Right lobe of liver (tissue), 6 donors: ENCODE data around the gene SLC38A10. TPM values are rescaled to one million over a fixed set of nuclear protein-coding genes. Genes with fewer than 3 reads are reported as not detected.

Experiments
- ATAC-seq, 4 donors: fragments of 200-7000 bp; cut with Tn5 transposase; one replicate each; pipeline ENCODE4 v1.9.1; 2020; ENCODE audit warnings: mild to moderate bottlenecking in 4 of 4, moderate library complexity in 4 of 4
- DNase-seq, 3 donors: peaks; one replicate each; pipeline ENCODE4 v3.0.0-alpha.2; 2020
- H3K27ac ChIP-seq, 3 donors: fragments of 200-600 bp; one replicate each; pipeline ENCODE4 v1.8.0; 2022
- H3K27me3 ChIP-seq, 2 donors: fragments of 200-600 bp; one replicate each; pipeline ENCODE4 v1.8.0; 2022
- H3K36me3 ChIP-seq, 4 donors: fragments of 200-600 bp; sonication (generic) in 1 of 4; one replicate each; pipeline versions ENCODE4 v1.5.1 to v1.8.0; 2017 to 2022; ENCODE audit warnings: control low read depth in 1 of 4
- H3K4me1 ChIP-seq, 4 donors: fragments of 200-600 bp; sonication (generic) in 1 of 4; one replicate each; pipeline versions ENCODE4 v1.5.1 to v1.8.0; 2017 to 2022; ENCODE audit warnings: control low read depth in 1 of 4
- H3K4me3 ChIP-seq, 3 donors: fragments of 200-600 bp; one replicate each; pipeline ENCODE4 v1.8.0; 2022
- H3K9me3 ChIP-seq, 4 donors: fragments of 200-600 bp; sonication (generic) in 1 of 4; one replicate each; pipeline versions ENCODE4 v1.5.1 to v1.8.0; 2017 to 2022; ENCODE audit warnings: control low read depth in 1 of 4
- CTCF ChIP-seq, 4 donors: fragments of 200-600 bp in 3 of 4; fragments of 450-650 bp in 1 of 4; IDR thresholded peaks; one replicate each; pipeline versions ENCODE4 v1.5.1 to v1.8.0; 2016 to 2022; ENCODE audit warnings: antibody characterized with exemption in 4 of 4, mild to moderate bottlenecking in 2 of 4
- POLR2A ChIP-seq: fragments of 450-650 bp; IDR thresholded peaks from one replicate; pipeline ENCODE4 v1.6.1; 2017; ENCODE audit warnings: antibody characterized with exemption, mild to moderate bottlenecking
- whole genome bisulfite sequencing: methylation state at CpG from one replicate; pipeline ENCODE4 v1.1.6; 2018; ENCODE audit warnings: low coverage, low lambda C conversion rate; ENCODE audit not compliant: insufficient coverage; ENCODE audit errors: missing lambda C conversion rate; 5-methylcytosine and 5-hydroxymethylcytosine counted together
- intact Hi-C, 2 donors: fragments of 100-400 bp; cut with DNase I; formaldehyde crosslinking; loops; one replicate each; pipeline versions ENCODE4 v1.11.2 to v1.14.1; 2022
- total RNA-seq, 6 experiments: library from RNA; depleted of rRNA in 2 of 6; stranded (reverse); fragments of >200 nt in 2 of 6; fragmentation: NEBNext Ultra II Directional in 3 of 6; extraction: Animal tissue kit (Norgen Biotek cat#: 25700) in 3 of 6; gene quantifications; one replicate each; pipeline versions ENCODE4 v1.1.0 to v1.2.4, GENCODE V29; 2016 to 2023
- donor health status: DM: no; HTN: yes; CAD: no.
- donor health status: DM: no; HTN: no; CAD: no.
- donor health status: DM: no; HTN: no; CAD: no.
- donor health status: DM: no; HTN: yes; CAD: no.
- donor health status: DM: no; HTN: yes; CAD: no.

SLC38A10 gene
- total RNA-seq, 6 experiments from 2014 or later = 60.9 to 104 (median 86.1) TPM

GRCh38 chr17:81200201-81200600 lies 94.9 kb downstream of the SLC38A10 start:
- Histone ChIP-seq H3K4me1 (no peaks in the 10 kb centered on the region), H3K4me3 (no peak overlapping the region), H3K36me3 (no peaks in the 10 kb centered on the region), H3K27me3 (no peaks in the 10 kb centered on the region), H3K9me3 (no peaks in the 10 kb centered on the region), H3K27ac (no peak overlapping the region)
- ATAC-seq (no peak), DNase-seq (no peak)
- intact Hi-C loops = no loop called here
- WGBS = 96% methylated on average over 5 of the region's 18 CpGs
- TF ChIP-seq CTCF (IDR thresholded peaks at IDR 0.05) (no peak), POLR2A (no peak)

GRCh38 chr17:81199482-81199830 lies 95.7 kb downstream of the SLC38A10 start:
- intact Hi-C loops = loop anchor here in 1 of 2 donors (10.0 kb wide), 1 partner anchor 55 kb away; no protein-coding TSS in a partner anchor
- no peaks in the 10 kb centered on the region for H3K9me3 ChIP-seq
- WGBS = 90% methylated on average over 2 of the region's 18 CpGs
- no peak overlapping the region for H3K4me3 ChIP-seq
- H3K36me3 ChIP-seq = no peaks in the 10 kb centered on the region
- no peak for ATAC-seq
- no peaks in the 10 kb centered on the region for H3K4me1 ChIP-seq
- H3K27ac ChIP-seq = no peak overlapping the region
- H3K27me3 ChIP-seq = no peaks in the 10 kb centered on the region
- no peak for DNase-seq
- TF ChIP-seq POLR2A (no peak), CTCF (IDR thresholded peaks at IDR 0.05) (no peak)

GRCh38 chr17:81198826-81199481 lies 96.2 kb downstream of the SLC38A10 start:
- no peaks in the 10 kb centered on the region for H3K27me3 ChIP-seq
- H3K4me1 ChIP-seq = no peaks in the 10 kb centered on the region
- ATAC-seq = no peak
- 87% methylated on average over 4 of the region's 22 CpGs for WGBS
- intact Hi-C loops = loop anchor here in 1 of 2 donors (10.0 kb wide), 1 partner anchor 54 kb away; no protein-coding TSS in a partner anchor
- no peak overlapping the region for H3K4me3 ChIP-seq
- TF ChIP-seq CTCF (IDR thresholded peaks at IDR 0.05) (no peak), POLR2A (no peak)
- no peak for DNase-seq
- H3K36me3 ChIP-seq = no peaks in the 10 kb centered on the region
- H3K27ac ChIP-seq = no peak overlapping the region
- no peaks in the 10 kb centered on the region for H3K9me3 ChIP-seq

GRCh38 chr17:81197831-81198490 lies 97.1 kb downstream of the SLC38A10 start:
- TF ChIP-seq CTCF (IDR thresholded peaks at IDR 0.05) = no peak
- TF ChIP-seq POLR2A = no peak
- H3K27ac ChIP-seq = no peak overlapping the region
- no peaks in the 10 kb centered on the region for H3K4me1 ChIP-seq
- 80% methylated on average over 1 of the region's 21 CpGs for WGBS
- no peaks in the 10 kb centered on the region for H3K9me3 ChIP-seq
- H3K4me3 ChIP-seq = no peak overlapping the region
- DNase-seq = no peak
- H3K27me3 ChIP-seq = no peaks in the 10 kb centered on the region
- intact Hi-C loops = loop anchor here in 1 of 2 donors (10.0 kb wide), 1 partner anchor 53 kb away; no protein-coding TSS in a partner anchor
- H3K36me3 ChIP-seq = no peaks in the 10 kb centered on the region
- ATAC-seq = no peak
